NOMO-1 treated with dmso at 0.1 percent for 144 hours (cell line): ENCODE measurements around the gene NKX2-1.
A peak's percentile ranks its signal among the peaks of the same experiment; 100 is the strongest.
"Not testable (repeated sequence)": the region's sequence is repeated elsewhere in the genome, so short reads cannot be mapped to it uniquely, and the experiment has no call there.

Experiments used
- DNase-seq: peaks from one replicate; lab custom pipeline; 2025; ENCODE audit not compliant: unreplicated experiment; lab: John Stamatoyannopoulos, UW

NKX2-1 gene

DNA sequence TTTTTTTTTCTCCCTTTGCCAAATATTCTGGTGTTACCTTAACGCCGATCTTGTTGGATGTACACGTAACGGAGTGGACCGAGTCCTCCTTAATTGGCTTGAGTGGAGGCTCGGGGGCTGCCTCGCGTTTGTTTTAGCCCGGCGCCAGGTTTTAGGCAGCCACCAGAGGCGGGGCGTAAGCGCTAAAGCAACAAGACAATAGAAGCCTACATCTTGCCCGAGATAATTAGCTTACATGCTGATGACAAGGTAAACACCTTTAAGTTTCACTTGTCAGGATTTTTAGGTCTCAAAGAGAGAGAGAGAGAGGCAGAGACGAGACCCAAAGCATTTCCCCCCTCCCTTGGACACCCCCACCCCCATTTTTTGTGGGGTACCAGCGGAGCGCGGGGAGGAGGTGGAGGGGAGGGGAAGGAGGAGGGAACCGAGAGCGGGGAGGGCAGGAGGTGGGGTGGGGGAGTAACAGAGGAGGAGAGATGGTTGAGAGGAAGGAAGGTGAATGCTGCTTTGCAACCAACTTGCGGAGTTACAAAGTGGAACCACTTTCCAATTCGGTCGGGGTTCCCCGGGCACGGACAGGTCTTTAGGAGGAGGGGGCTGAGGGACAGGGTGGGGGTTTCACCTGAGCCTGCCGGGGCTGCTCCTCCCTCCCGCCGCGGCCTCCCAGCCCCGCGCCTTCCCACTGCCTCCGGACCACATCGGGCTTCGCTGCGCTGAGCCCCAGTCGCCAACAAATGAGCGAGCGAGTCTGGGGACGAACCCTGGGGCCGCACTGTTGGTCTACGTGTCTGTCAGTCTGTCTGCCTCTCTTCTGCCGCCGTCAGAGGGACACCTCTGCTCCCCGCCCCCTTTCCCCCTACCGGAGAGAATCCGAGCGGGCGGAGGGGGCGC lies at the start of gene NKX2-1:
Gene NKX2-1, minus strand, starts transcription at position 802 of the 891 bp plus-strand sequence. Its CDS starts 103 bp downstream, at position 699.
- DNase-seq = no peak

DNA sequence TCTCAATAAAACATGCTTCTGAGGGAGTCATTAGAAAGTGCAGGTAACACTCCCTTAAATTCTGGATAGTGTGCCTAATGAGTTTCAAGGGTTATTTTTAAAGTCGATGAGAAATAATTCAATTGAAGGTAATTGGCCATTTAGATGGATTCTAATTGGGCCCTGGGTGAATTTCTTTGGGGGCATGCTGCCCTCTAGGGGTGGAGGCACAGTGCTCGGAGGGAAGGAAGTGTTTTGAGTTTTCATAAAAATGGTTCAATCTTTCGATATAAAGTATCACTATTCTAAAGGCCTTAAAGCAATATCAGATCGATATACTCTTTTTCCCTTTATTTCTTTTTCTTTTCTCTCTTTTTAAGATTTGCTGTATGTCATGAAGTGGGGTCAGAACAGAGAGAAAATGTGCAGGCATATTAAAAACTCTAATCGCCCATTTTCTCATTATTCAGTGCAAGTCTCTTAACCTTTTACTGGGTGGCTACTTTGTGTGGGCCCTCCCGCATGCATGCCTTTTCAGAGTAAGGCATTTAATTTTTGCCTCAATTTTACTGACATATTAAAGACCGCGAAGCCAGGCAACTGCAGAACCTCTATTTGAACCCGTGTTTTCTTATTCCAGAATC lies 36.9 kb upstream of the NKX2-1 start:
- no peak for DNase-seq

DNA sequence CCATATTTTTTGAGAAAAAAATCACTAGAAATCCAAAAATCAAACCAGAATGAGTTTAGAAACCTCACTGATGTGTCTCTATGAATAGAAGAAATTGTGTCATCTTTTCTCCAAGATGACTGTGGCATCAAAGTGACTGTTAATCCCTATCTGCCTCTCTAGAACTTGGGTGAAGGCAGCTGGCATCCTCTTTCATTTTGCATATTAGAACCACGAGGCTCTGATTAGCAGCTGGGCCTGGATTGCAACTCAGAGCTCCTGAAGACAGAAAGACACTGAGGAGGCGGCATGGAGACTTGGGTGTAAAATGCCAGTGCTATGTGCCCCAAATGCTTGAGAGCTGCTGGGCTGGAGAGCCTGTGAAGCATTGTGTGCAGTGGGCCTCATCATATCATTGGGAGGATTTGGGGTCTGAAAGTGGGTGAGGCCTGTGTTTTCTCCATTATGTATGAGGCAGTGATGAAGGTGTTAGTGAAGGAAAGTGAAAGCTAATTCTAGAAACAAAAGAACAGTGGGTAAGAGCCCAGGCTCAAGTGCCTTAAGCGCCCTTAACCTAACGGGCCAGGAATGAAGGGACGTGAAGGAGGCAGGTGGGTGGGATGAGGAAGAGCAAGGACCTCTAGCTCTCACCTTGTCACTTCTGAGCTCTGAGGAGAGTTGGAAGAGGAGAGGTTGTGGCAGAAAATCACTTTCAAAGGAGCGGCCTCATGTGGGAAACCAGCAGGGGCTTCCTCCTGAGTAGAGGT lies 36.1 kb upstream of the NKX2-1 start:
- no peak for DNase-seq

DNA sequence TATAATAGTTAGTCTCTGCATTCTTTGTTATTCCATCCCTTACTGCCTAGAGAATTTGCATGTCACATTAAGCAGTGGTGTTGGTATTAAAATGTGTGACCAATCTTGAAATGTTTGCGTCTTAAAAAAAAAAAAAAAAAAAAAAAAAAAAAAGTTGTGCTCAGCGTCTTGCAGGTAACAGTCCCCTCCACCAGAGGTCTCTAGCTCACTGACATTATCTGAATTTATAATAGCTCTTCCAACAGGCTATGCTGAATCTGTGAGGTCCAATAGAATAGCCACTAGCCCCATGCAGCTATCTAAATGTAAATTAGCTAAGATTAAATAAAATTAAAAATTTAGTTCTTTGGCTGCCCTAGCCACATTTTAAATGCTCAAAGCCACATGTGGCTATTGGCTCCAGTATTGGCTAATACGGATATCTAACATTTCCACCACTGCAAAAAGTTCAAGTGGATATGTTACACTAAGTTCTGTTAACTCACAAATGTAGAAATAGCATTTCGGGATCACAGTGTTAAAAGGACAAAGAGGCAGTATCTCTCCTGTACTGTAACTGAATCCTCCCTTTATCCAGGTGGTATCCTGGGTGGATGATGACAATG lies 33.7 kb upstream of the NKX2-1 start:
- no peak for DNase-seq

DNA sequence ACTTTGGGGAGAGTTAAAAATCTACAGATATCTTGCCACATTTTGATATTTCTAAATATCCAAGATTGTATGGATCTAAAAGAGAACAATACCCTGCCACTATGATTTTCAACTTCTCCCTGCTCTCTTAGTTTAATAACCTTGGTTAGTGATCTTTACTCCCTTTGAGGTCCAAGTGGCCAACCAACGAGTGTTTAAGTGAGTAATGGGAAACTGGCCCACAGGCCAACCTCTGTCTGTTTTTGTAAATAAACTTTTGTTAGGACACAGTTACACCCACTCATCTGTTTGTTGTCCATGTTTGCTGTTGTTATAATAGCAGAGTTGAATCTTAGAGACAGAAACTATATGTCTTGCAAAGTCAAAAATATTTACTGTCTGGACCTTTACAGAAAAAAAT lies 30.9 kb upstream of the NKX2-1 start:
- no peak for DNase-seq

DNA sequence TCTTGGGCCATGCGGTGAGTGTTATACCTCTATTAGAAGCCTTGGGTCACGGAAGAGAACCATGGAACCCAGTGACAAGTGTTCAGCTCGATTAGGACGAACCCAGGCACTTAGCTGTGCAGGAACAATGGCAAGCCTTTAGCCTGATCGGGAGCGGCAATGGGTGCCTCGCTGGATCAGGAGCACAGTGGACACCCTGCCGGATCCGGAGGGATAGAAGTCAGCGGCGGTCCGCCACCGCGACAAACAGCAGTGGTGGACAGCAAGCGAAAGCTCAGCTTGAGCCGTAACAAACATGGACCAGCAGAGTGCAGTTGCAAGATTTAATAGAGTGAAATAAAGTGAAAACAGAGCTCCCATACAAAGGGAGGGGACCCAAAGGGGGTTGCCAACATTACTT lies 24.2 kb upstream of the NKX2-1 start:
- not testable (repeated sequence) for DNase-seq

DNA sequence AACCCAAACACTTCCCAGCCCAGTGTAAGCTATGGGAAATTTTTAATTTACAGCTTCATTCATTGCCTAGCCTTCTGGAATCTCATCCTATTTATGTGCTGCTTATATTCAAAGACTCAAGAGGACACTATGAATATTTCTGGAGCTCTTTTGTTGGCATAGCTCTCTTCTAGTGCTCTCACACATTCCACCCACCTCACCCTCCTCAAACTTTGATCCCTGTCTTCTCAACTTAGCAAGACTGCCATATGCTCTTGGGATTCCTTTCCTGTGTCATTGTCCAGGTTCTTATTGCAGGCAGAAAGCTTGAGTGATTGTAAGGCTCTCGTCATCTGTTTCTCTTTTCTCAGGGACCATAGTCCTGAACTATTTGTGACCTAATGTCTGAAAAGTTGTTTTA lies 18.0 kb upstream of the NKX2-1 start:
- no peak for DNase-seq

DNA sequence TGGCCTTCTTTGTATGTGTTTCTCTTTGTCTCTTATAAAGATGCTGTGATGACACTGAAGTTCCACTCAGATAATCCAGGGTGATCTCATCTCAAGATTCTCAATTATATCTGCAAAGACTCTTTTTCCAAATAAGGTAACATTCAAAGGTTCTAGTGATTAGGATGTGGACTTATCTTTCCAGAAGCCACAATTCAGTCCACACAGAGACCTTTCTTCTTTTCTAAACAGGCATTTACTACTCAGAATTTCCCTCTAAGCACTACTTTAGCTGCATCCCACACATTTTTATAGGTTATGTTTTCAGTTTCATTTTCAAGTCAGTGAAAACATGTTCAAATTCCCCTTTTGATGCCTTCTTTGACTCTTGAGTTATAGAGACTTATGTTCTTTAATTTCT lies 9.0 kb upstream of the NKX2-1 start:
- no peak for DNase-seq

DNA sequence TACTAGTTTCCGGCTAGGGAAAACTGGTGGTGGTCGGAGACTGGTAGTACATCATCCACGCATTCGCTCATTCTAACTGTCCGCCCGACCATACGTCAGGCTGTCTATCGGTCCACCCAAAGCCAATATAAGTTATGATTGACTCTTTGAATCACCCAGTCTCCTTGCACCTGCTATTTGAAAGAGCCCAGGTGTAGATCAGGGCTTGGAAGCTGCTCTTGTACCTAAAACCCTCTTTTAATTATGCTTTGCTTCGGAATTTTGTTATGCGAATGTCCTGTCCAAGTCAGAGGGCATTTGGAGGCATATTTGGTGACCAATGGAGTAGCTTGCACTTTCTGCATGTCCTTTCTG lies 5.7 kb upstream of the NKX2-1 start:
- no peak for DNase-seq

DNA sequence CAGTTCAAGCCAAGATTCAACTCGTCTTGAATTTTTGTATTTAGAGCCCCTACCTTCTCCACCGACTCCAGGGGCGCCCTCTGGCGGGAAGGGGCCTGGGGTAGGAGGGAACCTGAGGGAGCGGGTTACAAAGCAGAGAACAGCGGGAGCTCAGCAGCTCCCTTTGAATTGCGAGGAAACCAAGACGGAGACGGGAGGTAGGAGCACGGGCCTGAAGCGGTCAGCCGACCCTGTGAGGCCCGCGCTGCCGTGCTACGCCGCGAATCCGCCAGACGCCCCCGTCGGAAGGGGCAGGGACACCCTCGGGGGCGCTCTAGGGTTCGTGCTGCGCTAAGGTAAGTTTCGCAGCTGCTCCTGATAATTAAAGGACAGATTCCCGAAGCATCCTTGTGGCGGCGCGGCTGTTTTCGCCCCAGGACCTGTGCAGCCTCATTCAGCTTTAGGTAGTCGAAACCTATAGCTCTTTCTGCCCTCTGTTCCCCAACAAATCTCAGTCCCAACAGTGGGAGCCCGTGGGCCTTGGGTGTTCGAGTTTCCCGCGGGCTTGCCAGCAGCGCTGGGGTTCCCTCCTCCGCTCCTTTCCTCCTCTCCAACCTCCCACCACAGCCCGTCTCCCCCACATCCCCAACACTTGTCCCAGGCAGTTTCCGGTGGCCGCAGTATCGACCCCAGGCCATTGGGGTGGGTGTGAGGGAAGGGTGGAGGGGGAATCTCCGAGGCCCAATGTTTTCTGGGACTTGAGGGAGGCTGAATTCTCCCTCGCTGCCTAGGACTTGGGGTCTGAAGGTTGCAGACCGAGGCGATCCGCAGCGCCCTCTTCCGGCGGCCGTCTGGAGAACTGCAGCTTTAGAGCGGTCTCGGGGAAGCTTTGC lies 5.1 kb upstream of the NKX2-1 start:
- DNase-seq = no peak

DNA sequence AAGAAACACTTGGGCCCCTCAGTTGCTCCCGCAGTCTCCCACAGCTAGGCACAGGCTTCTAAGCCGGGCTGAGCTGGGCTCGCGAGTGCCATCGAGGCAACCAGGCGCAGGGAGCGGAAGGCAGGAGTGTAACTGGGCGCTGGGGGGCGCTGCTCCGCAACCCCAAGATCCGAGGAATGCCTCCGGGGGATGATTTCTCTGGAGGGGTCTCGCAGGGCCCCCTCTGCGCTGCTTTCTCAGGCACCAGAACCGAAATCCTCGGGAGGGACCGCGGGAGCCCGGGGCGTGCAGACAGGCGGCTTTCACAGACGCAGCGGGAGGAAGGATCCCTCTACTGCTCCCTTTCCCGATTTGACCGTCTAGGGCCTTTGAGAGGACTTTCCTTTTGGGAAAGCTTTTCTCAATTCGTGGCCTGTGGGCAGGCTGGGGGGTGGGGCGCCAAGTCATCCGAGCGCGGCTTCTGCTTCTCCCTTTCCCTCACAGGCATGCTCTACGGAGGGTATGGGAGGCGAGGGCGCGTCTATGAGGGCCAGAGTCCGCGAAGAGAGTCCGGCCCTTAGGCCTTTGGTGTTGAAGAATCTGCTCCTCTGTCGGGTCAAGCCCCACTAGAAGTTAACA lies 4.3 kb upstream of the NKX2-1 start:
- DNase-seq = no peak

DNA sequence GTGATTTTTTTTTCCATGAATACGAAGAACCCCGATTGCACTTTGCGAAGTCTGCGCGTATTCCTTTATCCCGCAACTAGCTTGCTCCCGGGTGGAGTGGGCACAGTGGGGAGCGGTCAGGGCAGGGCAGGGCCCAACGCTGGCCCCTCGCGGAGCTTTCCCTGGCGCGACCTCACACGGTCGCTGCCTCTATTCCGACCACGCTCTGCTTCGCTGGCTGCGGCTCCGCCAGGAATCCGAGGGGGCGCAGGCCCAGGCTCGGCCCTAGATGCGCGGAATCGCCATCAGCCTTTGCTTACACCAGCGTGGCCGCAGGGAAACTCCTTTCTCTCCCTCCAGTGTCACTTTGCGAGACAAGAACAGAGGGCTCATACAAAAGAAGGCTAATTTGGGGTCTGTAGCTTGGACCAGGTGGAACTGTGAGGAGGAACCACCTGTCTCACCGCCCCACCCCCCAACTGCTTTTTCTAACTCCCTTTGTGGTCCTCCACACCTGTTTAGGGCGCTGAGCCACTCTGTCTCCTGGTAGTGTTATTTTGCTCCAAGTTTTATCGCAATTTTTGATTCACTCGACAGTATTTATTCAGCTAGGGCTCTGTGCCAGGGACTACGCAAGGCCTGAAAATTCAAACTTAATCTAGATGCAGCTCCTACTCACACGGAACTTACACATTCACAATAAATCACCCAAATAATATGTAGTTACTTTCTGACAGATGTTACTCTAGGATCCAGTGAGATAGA lies 3.1 kb upstream of the NKX2-1 start:
- no peak for DNase-seq

DNA sequence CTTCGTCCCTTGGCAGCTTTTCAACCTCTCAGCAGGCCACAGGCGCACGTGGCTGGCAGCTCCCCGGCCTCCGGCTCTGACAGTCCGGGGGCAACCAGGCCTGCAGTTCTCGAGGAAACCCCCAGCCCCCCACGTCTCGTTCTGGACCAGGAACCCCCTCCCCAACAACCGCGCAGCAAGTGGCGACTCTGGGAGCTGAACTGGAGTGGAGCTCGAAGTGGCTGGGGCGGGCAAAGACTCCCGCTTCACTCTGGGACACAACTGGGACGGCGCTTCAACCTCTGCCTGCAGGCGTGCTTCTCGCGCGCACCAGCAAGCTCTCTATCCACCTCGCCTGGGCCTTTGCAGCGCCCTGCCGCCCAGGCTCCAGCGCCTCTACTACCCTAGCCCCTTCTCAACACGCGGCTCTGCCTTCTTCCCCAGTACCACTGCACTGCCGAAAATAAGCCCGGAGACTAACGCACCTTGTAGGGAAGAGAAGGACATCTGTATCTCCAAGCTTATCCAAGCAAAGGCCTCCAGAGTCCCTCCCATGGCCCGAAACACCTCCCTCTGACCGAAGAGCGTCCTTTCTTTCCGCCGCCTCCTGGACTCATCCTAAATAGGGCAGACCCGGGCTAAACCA lies 2.4 kb upstream of the NKX2-1 start:
- no peak for DNase-seq

DNA sequence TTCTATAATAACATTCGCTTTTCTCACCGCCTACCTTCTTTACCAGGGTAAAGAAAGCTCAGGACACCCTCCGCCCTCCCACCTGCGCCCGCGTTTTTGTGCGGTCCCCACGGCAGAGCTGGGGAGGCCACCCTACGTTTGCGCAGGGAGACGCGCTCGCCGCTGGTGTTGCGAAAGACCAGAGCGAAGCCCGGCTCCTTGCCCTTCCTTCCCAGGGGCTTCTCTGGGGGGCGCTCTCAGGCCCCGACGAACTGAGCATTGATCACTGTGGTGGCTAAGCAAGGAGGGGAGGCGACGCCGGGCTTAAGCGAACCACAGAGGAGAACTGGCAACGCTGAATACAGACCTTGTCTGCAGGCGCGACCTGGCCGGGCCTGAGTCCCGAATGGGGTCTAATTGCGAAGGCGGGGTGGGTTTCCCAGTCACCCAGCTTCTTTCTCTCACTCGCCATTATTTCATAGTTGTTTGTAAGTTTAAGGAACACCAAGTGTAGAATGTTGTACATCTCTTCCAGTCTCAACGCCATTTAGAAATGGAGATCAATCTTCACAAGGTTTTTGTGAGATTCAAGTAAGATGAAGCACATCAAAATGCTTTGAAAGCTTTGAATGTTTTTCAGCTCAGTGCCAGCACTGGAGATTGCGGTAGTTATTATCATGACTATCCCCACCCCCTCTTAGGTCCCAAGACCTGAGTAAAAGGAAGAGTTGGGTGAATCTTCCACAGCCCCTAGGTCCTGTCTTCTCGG lies 1.7 kb upstream of the NKX2-1 start:
- no peak for DNase-seq

DNA sequence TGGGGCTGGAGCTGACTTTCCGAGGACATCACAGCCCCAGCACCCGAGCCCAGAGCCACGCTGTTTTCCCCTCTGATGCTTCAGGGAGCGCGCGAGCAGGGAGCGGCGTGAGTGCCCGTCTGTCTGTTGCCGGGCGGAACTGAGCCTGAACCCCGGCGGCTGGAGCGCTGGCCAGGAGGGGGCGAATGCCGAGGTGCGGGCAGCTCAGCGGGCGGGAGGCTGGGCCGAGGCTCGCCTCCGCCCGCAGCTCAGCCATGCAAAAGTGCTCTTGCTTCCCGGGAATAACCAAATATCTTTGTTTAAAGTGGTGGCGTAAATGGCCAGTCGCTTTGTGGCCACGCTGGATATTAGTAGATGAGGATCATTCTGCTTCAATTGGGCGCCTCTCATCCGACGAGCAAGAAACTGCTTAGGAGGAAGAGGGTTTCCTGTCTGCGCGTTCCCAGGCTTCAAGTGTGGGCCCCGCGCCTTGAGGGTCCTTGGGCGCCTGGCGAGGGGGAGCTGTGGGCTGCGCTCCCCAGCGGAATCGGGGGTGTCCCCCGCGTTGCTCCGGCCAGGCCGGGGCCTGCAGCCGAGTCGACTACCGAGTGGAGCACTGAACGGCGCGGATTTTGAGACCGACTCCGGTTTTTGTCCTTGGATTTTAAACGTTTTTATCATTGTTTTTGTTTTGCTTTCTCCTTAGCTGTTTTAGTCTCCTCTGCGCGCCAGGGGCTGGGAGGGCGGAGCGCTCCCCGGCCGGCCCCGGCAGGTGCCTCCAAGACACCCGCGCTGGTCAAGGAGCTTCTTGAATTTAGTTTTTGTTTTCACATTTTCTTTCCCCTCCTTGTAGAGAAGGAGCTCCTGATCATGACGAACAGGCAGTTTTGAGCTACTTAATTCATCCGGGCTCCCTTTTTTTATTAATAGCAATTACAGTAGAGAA lies 831 bp upstream of the NKX2-1 start:
- DNase-seq = peak; percentile 0

DNA sequence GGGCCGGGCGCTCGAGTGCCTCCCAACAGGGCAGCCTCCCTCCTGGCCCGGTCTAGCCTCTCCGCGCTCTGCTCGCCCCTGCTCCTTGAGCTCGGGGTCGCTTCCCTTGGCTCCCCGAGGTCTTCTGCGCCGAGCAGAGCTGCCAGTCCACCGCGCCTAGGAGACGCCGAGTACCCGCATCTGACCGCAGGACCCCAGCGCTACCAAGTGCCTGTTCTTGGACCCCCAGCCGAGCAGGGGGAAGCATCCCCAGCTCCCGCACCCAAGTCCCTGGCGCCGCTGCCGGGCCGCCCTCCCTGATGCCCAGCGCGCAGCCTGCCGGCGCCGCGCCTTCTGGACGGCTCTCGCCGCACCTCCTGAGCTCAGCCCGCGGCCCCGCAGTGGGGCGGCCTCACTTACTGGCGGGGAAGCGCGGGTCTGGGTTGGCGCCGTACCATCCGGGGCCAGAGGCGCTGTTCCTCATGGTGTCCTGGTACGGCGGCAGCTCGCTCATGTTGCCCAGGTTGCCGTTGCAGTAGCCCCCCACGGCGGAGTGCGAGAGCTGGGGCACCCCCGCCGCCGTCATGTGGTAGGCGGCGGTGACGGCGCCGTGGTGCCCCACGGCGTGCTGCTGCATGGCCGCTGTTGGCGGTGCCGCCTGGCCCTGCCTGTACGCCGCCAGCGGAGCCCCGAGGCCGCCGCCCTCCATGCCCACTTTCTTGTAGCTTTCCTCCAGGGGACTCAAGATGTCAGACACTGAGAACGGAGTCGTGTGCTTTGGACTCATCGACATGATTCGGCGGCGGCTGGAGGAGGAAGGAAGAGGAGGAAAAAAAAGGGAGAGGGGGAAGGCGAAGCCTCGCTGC lies 1.2 kb downstream of the NKX2-1 start:
- DNase-seq = no peak
